HG02870 (cell line): Measurements from ENCODE around the gene REC8.
"Not testable (repeated sequence)": the region's sequence is repeated elsewhere in the genome, so short reads cannot be mapped to it uniquely, and the experiment has no call there.

ENCODE experiments used
- ATAC-seq: cut with Tn5 transposase; IDR thresholded peaks from one replicate; pipeline ENCODE4 v1.9.1; 2021; ENCODE audit warnings: mild to moderate bottlenecking, moderate library complexity; ENCODE audit not compliant: unreplicated experiment

REC8 gene

DNA sequence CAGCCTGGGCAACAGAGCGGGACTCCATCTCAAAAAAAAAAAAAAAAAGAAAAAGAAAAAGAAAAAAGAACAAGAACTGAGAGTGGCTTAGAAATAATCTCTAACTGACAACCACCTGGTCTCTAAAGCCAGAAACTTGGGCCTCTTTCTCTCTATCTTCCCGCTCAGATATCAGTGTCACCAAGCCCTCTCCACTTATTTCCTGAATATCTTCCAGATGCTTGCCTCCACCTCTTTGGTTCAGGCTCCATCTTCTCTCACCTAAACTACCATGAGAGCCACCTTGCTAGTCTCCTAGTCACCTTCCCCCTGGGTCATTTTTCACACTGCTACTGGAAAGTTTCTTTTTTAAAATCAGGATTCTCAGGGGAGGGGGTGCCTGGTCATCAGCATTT lies 25.2 kb downstream of the REC8 start:
- ATAC-seq: no peak

DNA sequence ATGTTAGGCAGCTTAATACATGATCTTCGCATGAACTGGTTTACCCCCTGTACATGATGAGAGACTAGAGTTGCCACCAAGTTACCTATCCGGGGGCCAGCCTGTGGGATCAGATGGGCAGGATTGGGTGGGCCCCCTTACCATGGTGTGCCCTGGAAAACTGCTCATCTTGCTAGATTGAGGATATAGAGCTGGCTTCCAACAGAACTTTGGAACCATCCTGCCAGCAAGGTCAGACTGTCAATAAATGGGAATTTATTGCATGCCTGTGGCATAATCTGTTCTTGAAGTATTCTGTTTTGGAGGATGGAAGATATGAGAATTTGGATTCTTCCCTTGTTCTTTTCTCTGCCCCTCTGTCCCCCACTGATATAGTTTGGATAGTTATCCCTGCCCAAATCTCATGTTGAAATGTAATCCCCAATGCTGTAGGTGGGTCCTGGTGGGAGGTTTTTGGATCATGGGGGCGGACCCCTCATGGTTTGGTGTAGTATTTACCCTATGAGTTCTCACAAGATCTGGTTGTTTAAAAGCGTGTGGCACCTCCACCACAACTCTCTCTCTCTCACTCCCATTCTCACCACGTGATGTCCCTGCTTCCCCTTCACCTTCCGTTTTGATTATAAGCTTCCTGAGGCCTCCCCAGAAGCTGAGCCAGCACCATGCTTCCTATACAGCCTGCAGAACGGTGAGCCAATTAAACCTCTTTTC lies 27.1 kb downstream of the REC8 start:
- no peak for ATAC-seq

DNA sequence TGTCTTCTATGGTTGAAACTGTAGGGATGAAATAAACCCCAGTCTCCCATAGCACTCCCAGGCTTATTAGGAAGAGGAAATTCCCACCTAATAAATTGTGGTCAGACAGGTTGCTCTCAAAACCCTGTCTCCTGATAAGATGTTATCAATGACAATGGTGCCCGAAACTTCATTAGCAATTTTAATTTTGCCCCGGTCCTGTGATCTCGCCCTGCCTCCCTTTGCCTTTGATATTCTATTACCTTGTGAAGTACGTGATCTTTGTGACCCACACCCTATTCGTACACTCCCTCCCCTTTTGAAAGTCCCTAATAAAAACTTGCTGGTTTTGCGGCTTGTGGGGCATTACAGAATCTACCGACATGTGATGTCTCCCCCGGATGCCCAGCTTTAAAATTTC lies 30.7 kb downstream of the REC8 start:
- ATAC-seq: not testable (repeated sequence)

DNA sequence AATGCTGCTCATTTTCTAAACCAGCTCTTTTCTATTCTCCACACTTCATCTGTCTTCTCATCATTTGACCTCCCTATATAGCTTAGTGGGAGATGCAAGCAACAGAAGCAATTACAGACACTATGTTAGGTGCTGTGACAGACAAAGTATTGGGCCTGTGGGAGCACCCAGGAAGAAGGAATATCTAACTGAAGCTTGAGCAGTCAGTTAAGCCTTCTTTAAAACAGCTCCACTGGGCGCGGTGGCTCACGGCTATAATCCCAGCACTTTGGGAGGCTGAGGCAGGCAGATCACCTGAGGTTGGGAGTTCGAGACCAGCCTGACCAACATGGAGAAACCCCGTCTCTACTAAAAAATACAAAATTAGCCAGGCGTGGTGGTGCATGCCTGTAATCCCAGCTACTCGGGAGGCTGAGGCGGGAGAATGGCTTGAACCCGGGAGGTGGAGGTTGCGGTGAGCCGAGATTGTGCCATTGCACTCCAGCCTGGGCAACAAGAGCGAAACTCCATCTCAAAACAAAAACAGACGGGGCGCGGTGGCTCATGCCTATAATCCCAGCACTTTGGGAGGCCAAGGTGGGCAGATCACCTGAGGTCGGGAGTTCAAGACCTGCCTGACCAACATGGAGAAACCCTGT lies 31.5 kb downstream of the REC8 start:
- not testable (repeated sequence) for ATAC-seq

- no peak for ATAC-seq
Measured at GRCh38 chr14:24204163-24205146, 32.6 kb downstream of the REC8 start.

DNA sequence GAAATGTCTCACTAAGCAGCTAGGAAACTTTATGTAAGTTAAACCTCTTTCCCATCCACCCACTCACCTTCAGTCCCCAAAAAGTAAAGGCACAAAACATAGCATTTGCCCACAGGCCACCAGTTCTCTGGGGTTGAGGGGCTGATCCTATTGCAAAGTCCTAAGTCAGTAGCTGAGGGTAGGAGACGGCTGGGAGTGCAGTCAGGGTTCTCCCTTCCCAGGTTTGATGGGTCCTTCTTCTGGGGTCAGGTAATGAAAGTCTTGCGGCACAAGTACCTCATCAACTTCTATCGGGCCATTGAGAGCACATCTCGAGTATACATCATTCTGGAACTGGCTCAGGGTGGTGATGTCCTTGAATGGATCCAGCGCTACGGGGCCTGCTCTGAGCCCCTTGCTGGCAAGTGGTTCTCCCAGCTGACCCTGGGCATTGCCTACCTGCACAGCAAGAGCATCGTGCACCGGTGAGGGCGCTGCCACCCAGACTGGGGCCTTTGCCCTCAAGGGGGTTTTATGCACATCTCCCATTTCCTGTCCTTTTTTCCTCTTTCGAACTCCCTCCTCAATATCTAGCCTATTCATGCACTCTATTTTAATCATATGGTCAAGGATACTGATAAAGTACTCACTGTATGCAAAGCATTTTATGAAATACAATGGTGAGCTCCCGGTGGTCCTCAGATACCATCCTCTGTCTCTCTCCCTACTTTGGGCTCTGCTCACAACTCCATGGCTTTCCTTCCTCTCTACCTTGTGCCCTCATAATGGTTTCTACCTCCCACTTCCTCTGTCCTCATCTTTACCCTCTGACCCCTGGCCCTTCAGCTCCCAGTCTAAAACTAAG lies 34.6 kb downstream of the REC8 start:
- ATAC-seq: no peak

- no peak for ATAC-seq
Measured at GRCh38 chr14:24207104-24207551, 35.2 kb downstream of the REC8 start.

DNA sequence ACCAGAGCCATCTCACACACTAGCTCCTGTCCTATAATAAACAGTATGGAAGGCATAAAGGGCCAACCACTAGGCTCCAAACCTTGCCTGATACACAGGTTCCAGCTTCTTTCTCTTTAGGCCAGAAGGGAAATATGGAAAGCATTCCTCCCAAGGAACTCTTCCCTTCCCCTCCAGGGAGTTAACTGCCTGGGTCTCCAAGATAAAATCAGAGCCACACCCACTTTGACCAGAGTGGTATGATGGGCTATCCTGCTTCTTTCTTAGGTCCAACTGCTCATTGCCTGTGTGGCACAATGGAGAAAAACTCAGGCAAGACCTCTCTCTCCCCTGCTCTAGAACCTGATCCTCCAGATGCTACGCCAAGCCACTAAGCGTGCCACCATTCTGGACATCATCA lies 35.7 kb downstream of the REC8 start:
- ATAC-seq: no peak

GRCh38 chr14:24211311-24211710 lies 39.4 kb downstream of the REC8 start:
- ATAC-seq: no peak

DNA sequence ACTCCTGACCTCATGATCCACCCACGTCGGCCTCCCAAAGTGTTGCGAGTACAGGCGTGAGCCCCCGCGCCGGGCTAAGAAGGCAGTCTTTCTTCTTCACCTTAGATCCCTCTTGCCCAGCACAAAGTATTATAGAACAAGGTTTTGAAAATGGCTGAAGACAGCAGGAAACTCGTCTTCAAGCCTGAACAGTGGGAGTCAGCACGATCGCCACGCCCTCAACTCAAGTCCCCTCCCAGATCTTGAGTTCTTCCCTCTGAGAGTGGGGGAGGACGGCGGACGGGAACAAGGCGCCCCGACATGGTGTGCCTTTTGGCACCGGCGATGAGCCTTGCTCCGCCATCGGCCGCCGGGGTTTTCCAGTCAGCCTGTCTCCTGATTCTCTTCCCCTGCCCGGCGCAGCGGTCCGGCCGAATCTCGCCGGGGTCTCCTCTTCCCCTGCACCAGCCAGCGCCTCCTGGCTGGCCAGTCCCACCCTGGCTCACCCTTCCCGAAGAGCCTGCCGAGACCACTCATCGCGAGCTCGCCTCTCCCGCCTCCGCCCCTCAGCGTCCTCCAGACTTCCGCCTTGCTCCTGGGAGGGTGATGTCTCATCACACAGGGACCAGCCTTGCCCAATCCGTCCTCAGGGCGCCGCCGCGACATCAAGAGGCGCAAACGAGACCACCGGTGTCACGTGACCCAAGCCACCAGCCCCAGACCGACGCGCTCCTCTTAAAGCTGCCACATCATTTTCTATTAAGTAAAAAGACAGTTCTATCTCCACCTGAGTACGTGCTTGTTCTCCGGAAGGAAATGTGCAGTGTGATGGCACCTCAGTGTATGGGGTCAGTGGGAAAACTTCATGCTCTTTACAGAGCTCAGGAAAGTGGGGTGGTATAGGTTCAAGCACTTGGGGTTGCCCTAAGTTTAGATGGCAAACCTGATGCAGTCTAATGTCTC lies 41.3 kb downstream of the REC8 start, which contains the start of gene CHMP4A:
TSS of gene CHMP4A (minus strand) at position 565 of the 942 bp plus-strand sequence. CDS start at position 516, 49 bp downstream.
- ATAC-seq: peak; percentile 76

- no peak for ATAC-seq
Measured at GRCh38 chr14:24213866-24214662, 42.2 kb downstream of the REC8 start.

- peak; percentile 59 for ATAC-seq
Measured at GRCh38 chr14:24215495-24216344, 43.8 kb downstream of the REC8 start, which contains the start of gene MDP1. Gene MDP1, minus strand, starts transcription at chr14:24216066. Its CDS starts 111 bp downstream, at chr14:24215955.

DNA sequence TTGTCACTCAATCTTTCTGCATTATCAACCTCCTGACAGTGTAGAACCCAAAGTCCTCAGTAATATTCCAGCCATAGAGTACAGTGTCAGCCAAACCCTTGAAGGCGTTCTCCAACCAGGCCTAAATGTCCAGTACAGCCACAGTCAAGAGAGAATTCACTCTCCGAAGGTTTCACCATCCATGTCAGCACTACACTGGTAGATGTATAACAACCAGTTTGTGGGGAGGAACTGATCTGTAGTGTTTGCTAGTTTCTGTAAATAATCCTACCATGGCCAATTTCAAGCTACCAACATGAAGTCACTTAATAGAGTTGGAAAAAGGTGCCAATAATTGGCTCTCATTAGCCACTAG lies 44.4 kb downstream of the REC8 start:
- ATAC-seq: no peak

DNA sequence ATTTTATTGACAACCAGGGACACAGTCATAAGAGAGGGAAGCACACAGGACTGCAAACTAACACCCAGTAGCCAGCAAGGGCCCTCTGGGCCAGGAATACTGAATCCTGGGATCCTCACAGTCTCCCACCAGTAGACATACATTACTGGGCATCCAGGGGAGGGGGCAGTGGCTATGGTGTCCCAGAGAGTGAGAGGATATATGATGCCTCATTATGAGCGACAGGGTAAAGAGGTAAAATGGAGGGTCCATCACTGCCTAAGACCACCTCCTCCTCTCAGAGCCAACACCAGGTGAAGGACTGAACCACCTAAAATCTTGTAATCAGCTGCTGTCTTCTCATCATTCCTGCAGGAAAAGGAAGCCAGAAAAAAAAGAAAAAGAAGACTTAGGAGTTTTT lies 45.0 kb downstream of the REC8 start:
- not testable (repeated sequence) for ATAC-seq

- no peak for ATAC-seq
Measured at GRCh38 chr14:24219080-24219479, 47.2 kb downstream of the REC8 start.

DNA sequence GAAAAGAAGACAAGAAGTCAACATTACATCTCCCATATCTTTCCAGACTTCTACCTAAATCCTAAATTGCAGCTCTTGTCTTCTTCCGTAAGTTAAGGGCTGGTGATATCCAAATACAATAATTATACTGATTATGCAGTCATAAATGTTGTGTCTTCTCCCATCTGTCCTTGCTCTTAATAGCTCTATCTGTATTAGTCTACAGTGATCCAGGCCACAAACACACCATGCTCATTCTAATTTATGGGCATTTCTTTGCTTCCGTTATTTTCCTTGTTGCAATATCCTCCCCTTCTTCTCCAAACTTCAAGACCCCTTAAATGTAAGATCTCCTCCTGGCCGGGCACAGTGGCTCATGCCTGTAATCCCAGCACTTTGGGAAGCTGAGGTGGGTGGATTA lies 47.6 kb downstream of the REC8 start:
- ATAC-seq: no peak

DNA sequence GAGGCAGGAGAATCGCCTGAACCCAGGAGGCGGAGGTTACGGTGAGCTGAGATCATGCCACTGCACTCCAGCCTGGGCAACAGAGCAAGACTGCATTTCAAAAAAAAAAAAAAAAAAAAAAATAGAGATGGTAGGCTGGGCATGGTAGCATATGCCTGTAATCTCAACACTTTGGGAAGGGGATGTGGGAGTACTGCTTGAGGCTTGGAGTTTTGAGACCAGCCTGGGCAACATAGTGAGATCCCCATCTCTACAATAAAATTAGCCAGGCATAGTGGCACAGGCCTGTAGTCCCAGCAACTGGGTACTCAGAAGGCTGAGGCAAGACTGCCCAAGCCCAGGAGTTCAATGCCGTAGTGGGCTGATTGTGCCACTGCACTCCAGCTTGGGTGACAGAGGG lies 51.1 kb downstream of the REC8 start:
- not testable (repeated sequence) for ATAC-seq
